HL-60/S4 treated with retinoic acid at 250 ng/mL for 4 days and 3 days (cell line): ENCODE data around the gene EIF3J.
"Not testable (repeated sequence)": the region's sequence is repeated elsewhere in the genome, so short reads cannot be mapped to it uniquely, and the experiment has no call there.

Experiments used
- in situ Hi-C: fragments of 300-500 bp; cut with MboI; formaldehyde crosslinking; loops from 2 replicates; pipeline ENCODE4 v1.7.0; 2022; ENCODE audit warnings: low sequenced_read_pairs

The EIF3J gene

GRCh38 chr15:44536962-44537734, at the start of gene EIF3J:
TSS of gene EIF3J (plus strand) at chr15:44537147. CDS start at chr15:44537195, 48 bp downstream.
- in situ Hi-C loops: no loop called here

GRCh38 chr15:44489464-44489863, 47.5 kb upstream of the EIF3J start:
- in situ Hi-C loops: no loop called here

- in situ Hi-C loops: no loop called here
These were observed 46.3 kb upstream of the EIF3J start for GRCh38 chr15:44490622-44491021.

- in situ Hi-C loops: no loop called here
These were observed 44.9 kb upstream of the EIF3J start for GRCh38 chr15:44492040-44492439.

GRCh38 chr15:44492672-44493071, 44.3 kb upstream of the EIF3J start:
- in situ Hi-C loops: no loop called here

GRCh38 chr15:44495562-44495961, 41.4 kb upstream of the EIF3J start:
- in situ Hi-C loops: no loop called here

- in situ Hi-C loops: loop anchor here (25.0 kb wide), 1 partner anchor 588 kb away; no protein-coding TSS in a partner anchor
These were observed 36.4 kb upstream of the EIF3J start for GRCh38 chr15:44500555-44500954.

- in situ Hi-C loops: loop anchor here (25.0 kb wide), 1 partner anchor 590 kb away; no protein-coding TSS in a partner anchor
These were observed 35.1 kb upstream of the EIF3J start for GRCh38 chr15:44501768-44502366.

GRCh38 chr15:44516436-44516835, 20.5 kb upstream of the EIF3J start:
- in situ Hi-C loops: loop anchor here (25.0 kb wide), 1 partner anchor 604 kb away; no protein-coding TSS in a partner anchor

- in situ Hi-C loops: loop anchor here (25.0 kb wide), 1 partner anchor 607 kb away; no protein-coding TSS in a partner anchor
These were observed 17.4 kb upstream of the EIF3J start for GRCh38 chr15:44519537-44519936.

- in situ Hi-C loops: no loop called here
These were observed 11.9 kb upstream of the EIF3J start for GRCh38 chr15:44525018-44525417.

GRCh38 chr15:44527241-44527640, 9.7 kb upstream of the EIF3J start:
- in situ Hi-C loops: no loop called here

GRCh38 chr15:44529864-44530604, 6.9 kb upstream of the EIF3J start:
- in situ Hi-C loops: no loop called here

GRCh38 chr15:44530653-44531052, 6.3 kb upstream of the EIF3J start:
- in situ Hi-C loops: no loop called here

GRCh38 chr15:44532275-44532674, 4.7 kb upstream of the EIF3J start:
- in situ Hi-C loops: not testable (repeated sequence)

- in situ Hi-C loops: no loop called here
These were observed 4.3 kb upstream of the EIF3J start for GRCh38 chr15:44532689-44533088.

GRCh38 chr15:44535092-44535491, 1.9 kb upstream of the EIF3J start:
- in situ Hi-C loops: no loop called here

- in situ Hi-C loops: no loop called here
These were observed 1.2 kb upstream of the EIF3J start for GRCh38 chr15:44535523-44536301.

- in situ Hi-C loops: no loop called here
These were observed 515 bp upstream of the EIF3J start for GRCh38 chr15:44536302-44536961.

- in situ Hi-C loops: no loop called here
These were observed 841 bp downstream of the EIF3J start for GRCh38 chr15:44537735-44538240.
